ENCODE data around the gene NEMF.
"Not testable (repeated sequence)": the region's sequence is repeated elsewhere in the genome, so short reads cannot be mapped to it uniquely, and the experiment has no call there.

NEMF gene

DNA sequence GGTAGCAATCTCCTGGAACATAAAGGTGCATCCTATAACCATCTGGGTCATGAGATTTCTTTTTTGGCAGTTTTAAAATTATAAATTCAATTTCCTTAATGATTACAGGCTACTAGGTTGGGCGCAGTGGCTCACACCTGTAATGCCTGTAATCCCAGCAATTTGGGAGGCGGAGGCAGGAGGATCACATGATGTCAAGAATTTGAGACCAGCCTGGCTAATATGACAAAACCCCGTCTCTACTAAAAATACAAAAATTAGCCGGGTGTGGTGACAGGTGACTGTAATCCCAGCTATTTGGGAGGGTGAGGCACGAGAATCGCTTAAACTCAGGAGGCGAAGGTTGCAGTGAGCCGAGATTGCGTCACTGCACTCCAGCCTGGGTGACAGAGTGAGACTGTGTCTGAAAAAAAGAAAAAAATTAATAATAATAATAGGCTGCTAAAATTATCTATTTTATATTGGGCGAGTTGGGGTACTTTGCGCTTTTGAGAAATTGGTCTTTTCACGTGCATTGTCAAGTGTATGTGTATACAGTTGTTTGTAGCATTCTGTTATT, 23.1 kb upstream of the NEMF start:
- no peak for DNase-seq

DNA sequence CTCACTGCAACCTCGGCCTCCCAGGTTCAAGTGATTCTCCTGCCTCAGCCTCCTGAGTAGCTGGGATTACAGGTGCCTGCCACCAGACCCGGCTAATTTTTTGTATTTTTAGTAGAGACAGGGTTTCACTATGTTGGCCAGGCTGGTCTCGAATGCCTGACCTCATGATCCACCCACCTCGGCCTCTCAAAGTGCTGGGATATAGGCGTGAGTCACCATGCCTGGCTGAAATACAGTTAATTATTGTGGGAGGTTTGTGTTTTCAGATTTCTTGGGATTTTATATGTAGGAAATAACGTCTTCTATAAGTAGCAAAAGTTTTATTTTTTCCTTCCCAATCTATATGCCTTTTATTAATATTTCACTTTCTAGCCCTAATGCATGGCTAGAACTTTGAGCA, 21.0 kb upstream of the NEMF start:
- DNase-seq, result not testable (repeated sequence)

DNA sequence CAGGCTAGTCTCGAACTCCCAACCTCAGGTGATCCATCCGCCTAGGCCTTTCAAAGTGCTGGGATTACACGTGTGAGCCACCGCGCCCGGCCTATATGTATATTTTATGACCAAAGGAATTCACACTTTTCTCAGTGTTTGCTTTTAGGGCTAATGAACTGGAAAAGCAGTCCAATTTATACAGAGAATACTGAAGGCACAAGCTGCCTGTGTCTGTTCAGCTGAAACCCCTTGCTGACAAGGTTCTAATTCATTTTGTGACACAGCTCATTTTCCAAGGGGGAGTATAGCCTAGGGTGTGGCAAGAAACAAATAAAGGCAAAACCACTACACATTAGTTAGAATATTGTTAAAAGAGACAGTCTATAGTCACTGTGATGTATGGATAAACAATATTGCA, 18.3 kb upstream of the NEMF start:
- no peak for DNase-seq

DNA sequence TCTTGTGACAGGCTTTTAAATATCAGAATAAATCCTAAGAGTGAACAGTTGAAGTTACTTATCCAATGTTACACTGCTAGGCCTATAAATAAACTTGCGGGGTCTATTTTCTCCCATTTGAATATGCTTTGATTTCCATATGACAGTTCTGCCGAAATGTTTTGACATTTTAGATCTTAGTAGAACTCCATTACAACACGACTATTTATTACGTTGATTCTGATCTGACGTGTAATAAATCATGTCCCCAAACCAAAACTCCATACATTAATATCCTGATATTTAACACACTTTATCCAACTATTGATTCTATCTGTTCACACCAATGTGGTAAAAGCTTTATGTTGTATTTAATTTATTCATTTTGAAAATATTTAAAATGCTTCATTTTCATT, 16.1 kb upstream of the NEMF start:
- DNase-seq, result no peak

DNA sequence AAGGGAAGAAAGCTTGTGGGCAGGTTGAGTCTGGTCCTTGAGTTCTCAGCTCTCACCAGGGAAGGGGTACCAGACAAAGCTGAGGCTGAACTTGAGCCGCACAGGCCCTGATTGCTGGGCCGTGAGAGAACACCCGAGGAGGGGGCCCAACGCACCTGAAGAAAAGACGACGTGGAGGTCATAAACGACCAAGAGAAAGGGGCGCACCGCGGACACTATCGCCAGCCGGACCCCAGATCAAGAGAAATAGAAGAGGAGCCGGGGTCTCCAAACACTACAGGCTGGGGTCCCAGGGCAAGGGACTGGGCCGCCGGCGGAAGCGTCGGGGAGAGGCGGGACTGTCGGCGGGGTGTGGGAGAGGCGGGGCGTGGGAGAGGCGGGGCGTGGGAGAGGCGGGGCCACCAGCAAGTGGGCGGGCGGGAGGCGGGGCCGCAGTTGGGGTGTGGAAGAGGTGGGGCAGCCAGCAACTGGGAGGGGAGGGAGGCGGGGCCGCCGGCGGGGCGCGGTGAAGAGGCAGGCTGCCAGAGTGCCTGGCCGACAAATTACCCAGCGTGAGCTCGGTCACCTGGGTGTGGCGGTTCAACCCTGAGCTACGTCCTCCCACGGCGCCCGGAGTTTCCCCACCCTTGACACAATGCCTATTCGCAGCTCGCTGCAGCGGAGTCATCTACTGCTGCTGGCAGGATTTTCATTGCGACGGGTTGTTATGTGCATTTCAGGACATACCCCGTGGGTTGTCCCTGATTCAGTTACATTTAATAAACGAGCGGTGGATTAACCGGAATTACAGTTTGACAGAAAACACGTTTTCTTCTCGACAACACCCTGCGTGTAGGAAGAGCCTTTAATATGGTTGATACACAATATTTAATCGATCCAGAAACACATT, 15.5 kb upstream of the NEMF start:
- peak; percentile 98 for DNase-seq

DNA sequence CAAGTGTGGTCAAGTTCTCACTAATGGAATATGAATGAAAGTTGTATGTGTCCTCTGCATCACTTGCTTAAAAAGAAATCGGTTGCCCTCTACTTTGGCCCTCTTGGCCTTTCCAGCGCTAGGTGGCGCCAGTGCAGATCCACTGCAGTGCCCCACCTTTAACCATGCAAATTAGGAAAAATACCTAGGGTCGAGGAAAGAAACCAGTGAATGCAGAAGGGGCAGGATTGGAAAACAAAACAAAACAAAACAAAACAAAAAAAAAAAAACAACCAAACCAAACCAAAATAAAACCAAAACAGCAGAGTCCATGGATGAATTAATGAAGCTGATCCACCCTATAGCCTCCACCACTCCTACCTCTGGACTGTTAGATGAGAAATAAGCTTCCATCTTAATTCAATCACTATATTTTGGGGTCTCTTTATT, 12.9 kb upstream of the NEMF start:
- DNase-seq, result peak; percentile 78 to 80

DNA sequence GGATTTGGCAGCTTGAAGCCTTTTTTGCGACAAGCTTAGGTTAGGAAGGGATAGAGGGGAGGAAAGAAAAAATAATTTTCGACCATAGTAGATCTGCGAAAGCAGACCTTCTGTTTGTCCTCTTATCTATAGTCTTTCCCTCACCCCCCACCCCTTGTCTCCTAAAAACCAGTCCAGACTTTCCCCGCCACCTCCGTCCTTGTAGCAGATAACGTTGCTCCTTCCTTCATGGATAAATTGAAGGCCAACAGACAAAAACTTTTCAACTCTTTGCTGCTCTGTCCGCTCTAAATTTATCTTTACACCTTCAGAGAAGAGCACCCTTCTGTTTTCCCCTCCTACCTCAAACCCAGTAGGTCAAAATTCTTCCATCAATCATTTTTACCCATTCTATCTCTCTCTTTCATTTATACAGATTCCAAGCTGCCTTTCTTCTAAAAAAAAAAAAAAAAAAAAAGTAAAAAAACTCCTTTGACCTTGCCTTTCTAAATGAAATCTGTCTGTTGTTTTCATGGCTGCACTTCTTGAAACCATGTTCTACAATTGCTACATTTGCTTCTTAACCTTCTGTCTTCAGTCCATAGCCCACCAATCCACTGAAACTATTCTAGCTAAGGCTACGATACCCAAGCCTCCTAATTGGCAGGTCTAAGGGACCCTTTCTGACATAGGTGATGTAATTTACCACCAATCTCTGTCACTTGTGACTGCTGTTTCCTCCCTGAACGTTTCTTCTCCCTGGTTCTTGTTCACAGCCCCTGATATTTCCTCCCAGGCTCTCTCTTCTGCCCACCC, 11.1 kb upstream of the NEMF start:
- DNase-seq, result peak; percentile 59 to 75

DNA sequence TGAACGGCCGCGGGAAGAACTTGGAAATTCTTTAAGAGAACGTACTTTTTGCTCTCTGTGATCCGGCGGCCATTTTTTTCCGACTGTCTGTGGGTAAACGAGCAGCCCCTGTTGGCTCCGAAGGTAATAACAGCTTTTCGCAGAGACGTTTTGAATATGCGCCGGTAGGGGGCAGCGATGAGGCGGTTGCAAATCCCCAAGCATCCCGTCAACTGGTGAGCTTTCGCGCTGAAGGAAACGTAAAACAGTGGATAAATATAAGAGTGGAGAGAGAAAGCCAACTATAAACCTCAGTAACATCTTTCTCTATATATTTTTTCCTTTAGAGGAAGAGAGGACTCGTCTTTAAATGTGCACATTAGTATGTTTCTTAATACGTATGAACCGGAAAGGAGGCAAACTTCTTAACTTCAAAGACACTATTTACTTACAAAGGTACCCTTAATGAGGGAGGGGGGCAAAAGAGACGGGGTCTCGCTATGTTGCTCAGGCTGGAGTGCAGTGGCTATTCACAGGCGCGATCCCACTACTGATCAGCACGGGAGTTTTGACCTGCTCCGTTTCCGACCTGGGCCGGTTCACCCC, 9.6 kb upstream of the NEMF start:
- peak; percentile 90 to 93 for DNase-seq

DNA sequence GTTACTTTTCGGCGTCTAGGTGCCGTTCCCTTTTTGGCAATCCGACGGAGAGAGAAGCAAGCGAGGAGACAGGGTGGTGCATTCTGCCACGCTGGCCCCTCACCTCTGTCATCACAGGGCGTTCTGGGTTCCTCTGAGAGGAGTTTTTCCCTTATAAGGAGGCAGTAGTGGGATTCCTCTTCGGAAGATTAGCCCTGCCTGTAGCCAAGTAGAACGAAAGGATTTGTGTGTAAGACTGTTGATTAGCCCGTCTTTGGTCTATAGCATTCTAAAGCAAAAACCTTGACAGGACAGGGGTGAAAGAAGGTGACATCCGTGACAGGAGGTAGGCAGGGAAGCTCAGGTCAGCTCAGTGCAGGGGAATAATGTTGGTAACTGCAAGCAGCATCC, 9.1 kb upstream of the NEMF start:
- DNase-seq, result peak; percentile 78 to 79

DNA sequence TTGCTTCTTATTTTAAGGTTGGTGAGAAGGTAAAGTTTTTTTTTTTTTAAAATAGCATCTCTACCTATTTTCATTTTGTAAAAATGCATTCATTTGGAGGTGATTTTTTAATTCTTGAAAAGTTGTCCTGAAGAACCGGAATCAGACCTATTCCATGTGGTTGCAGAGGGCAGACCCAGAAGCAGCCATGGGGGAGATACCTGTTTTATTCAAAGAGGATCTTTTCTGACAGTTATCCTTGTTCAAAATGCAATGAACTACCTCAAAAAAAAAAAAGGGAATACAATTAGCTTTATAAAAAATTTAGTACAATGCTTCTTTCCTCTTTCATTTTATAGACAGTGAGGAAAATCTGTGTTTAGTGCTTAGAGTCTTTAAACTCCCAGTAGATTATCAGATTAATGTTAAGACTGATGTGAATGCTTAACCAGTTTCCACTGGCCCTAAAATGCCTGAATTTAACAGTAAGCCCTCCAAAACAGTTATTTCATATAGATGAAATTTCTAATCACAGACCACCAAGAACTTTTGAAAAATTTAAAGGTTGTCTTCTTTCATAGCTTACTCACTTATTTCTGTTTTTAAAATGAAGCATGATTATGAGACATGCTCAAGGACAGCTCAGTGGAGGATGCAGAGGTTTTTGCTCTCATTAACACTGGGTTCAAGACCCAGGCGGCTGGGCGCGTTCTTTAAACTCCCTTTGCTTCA, 8.6 kb upstream of the NEMF start:
- no peak for DNase-seq

DNA sequence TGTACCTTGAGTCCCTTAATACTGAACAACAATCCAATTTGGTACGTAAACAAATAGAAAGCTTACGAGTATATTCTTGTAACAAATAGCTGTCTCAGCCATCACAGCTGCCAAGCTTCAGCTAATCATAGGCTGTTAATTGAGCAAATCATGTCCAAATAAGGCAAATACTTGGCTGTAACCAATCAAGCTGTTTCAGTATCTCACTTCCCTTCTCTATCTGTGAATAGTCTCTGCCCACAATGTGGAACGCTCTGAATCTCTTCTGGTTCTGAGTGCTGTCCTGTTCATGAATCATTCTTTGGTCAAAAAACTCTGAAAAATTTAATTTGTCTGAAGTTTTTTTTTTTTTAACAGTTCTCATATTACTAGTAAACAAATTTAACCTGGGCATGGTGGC, 5.8 kb upstream of the NEMF start:
- no peak for DNase-seq

DNA sequence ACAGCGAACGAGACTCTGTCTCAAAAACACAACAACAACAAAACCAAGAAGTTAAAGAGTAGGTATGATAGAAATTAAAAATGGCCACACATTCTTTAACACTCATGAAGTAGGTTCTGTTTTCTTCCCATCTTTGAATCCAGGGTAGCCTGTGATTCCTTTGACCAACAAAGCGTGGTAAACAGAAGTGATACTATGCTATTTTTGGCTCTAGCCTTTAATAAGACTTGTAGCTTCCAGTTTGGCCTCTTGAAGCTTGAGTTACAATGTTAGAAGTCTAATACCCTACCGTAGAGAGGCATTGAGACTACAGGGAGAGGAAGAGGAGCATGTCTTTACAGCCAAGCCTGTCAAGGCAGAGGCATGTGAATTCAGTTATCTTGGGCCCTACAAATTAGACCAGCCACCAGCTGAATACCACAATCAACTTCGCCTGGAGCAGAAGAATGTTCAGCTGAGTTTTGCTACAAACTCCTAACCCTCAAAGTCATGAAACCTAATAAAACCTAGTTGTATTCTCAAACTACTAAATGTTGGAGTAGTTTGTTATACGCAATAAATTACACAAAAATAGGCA, 4.9 kb upstream of the NEMF start:
- DNase-seq, result no peak

DNA sequence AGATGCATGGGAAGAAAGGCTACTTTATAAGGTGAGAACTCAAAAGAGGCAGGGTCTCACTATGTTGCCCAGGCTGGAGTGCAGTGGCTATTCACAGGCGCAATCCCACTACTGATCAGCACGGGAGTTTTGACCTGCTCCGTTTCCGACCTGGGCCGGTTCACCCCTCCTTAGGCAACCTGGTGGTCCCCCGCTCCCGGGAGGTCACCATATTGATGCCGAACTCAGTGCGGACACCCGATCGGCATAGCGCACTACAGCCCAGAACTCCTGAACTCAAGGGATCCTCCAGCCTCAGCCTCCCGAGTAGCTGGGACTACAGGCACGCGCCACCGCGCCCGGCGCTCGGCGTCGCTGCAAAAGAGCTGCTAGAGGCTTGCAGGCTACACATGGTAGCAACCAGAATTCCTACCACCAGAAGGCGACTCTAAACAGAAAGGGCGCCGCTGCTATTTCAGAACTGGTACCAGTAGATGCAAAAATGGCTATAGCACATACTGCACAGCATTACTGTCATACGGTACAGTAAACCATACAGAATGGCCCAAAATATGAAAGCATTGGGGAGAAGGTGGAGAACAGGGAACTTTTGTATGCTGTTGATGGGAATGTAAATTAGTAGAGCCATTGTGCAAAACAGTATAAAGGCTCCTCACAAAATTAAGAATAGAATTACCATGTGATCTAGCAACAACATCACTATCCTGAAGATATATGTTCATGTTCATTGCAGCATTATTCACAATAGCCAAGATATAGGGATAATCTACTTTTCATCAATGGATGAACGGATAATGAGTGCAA, 1.2 kb upstream of the NEMF start:
- peak; percentile 80 to 84 for DNase-seq

DNA sequence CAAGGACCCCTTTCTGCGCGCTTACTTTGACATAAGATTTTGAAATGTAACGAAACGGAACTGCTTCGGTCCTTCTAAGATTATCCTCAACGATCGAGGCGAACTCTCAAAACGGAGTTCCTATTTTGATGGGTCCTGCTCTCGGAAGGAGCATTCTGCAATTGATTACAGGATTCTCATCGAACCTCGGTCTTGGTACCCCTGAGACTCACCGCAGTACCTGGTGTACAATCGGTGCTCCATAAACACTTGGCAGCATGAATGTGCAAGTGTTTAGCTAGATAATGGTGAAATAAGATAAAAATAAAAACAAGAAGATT, 530 bp upstream of the NEMF start:
- DNase-seq, result no peak

DNA sequence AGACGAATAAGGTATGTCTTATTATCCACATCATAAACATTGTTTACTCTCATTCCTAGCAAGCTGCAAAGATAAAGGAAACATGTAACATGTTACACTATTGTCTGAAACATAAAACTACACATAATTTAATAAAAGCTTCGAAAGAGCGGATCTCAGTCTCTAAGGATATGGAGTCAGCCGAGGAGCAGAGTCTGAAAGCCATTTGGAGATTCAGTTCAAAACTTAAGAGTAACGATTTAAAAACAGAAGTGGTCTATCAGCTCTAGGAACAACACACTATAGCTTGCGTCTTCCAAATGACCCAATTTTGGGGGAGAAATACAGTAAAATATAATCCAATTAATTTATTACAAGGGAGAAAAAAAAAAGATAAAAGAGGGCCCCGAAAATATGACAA, 775 bp downstream of the NEMF start:
- DNase-seq, result no peak

DNA sequence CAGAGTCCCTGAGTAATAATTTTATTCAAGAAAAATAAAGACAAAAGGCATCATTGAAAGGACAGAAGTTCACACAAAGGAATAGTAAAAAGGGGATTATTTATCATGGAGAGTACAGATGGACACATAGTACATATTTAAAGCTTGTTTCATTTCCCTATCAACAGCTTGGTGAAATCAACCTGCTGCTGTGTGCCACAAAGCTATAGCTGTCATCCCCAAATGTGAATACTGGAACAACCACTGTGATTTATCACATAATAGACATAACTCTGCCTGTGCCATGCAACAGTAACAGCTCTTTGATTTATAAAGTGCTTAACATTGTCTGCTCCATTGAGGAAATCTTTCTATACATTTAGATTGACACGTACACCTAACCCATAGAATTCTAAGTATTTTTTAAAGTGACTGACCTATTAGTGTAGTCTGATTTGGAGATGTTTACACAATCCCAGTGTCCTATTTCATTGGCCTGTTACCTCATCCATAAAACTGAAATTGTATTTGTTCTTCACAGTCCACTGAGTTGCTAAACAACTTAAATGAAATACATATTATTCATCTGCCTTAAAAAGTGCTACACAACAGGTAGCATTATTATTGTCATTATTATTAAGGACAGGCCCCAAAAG, 3.3 kb downstream of the NEMF start:
- no peak for DNase-seq

DNA sequence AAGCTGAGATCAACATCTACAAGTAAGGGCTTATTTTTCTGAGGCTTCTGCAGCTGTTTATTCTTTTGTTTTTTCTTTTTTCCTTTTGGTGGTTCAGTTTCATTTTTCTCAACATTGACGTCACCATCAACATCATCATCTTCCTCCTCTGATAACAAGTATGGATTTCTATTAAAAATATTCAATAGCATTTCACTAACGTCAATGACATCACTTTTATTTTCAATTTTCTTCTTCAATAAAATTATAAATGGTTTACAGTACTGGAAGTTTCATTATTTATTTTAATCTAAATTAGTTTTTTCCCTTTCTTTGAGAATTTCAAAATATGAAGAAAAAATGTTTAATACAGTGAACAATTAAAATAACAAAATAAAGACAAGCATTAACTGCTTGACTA, 23.9 kb downstream of the NEMF start:
- no peak for DNase-seq

DNA sequence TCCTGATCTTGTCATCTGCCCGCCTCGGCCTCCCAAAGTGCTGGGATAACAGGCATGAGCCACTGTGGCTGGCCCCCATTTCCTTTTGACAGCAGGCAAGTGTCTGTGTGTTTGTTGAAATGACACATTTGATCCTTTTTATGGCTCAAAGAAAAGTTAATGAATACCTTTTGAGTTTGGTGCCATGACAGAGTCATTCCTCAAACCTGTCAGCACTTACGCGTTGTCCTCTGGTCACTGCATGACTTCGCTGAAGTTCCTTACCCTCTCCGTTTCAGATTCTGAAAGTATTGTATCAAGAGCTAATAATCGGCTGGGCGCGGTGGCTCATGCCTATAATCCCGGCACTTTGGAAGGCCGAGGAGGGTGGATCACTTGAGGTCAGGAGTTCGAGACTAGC, 32.4 kb downstream of the NEMF start:
- no peak for DNase-seq

DNA sequence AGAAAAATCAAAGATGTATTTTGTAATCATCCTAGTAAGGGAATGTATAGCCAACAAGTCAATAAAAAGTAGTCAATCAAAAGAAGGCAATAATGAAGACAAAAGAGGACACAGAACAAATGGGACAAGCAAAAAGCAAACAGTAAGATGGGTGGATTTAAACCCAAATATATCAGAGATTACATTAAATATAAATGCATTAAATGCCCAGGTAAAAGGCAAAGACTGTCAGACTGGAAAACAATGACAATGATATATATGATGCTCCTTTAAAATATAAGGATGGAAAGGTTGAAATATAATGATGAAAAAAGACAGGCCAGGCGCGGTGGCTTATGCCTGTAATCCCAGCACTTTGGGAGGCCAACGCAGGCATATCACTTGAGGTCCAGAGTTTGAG, 35.7 kb downstream of the NEMF start:
- no peak for DNase-seq

DNA sequence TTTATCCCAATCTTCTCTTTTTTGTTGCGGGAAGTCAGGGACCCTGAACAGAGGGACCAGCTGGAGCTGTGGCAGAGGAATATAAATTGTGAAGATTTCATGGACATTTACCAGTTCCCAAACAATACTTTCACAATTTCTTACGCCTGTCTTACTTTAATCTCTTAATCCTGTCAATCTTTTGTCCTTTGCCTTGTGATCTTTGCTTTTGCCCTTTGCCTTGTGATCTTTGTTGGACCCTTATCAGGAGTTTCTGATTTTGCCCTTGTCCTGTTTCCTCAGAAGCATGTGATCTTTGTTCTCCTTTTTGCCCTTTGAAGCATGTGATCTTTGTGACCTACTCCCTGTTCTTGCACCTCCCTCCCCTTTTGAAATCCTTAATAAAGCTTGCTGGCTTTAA, 36.5 kb downstream of the NEMF start:
- DNase-seq, result not testable (repeated sequence)

DNA sequence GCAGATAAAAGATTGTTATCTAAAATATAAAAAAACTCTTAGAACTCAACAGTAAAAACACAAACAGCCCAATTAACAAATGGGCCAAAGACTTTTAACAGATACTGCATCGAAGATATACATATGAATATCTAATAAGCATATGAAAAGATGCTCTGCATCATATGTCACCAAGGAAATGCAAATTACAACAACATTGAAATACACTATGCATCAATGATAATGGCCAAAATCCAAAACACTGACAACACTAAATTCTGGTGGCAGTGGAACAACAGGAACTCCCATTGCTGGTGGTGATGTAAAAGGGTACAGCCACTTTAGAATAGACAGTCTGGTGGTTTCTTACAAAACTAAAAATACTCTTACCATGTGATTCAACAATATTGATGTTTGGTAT, 43.8 kb downstream of the NEMF start:
- no peak for DNase-seq

Measured in CD4-positive, alpha-beta T cell treated with Interleukin-4 for 1 hour (primary cell).